ENCODE data around the gene CDC123. TPM values are rescaled to one million over a fixed set of nuclear protein-coding genes. Genes with fewer than 3 reads are reported as not detected.

The CDC123 gene
- total RNA-seq, 1 experiment from 2014 or later: 132 TPM

DNA sequence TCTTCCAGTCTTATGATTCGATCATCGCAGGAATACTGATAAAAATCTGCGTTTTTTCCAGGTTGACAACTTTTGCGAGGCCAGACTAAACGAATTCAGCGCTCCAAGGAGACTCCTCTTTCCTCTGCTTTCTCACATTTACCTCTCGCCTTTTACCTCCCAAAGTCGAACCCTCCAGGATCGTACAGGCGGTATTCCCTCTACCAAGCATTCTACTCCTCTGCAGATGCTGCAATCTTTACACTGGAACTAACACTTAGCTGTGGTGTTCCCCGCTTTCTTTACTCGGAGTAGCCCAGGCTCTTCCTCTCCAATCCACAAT, 746 bp upstream of the CDC123 start:
- Histone ChIP-seq H3K4me1 (ENCODE audit: control insufficient read depth in 1 of 2, insufficient read depth in 2 of 2, low read length in 2 of 2) (peaks cover 11 to 27% of the 10 kb centered on the region in 2 experiments), H3K9ac (ENCODE audit: low read length) (peak overlapping the region; percentile 84), H3K27me3 (ENCODE audit: insufficient read depth, low read length) (no peaks in the 10 kb centered on the region), H3K4me3 (replicated peaks in 1 of 2; ENCODE audit: low read depth in 1 of 2, low read length in 2 of 2) (peak overlapping the region; percentile 83 to 88), H3K4me2 (ENCODE audit: low read length) (peak overlapping the region; percentile 92), H3K27ac (ENCODE audit: low read depth, low read length) (peak overlapping the region; percentile 91), H3K9me3 (ENCODE audit: control insufficient read depth in 1 of 2, insufficient read depth in 1 of 2, low read depth in 1 of 2, low read length in 2 of 2) (no peaks in the 10 kb centered on the region), H2AFZ (ENCODE audit: low read depth, low read length, poor library complexity, severe bottlenecking) (peak overlapping the region; percentile 88), H4K20me1 (ENCODE audit: insufficient read depth) (peaks cover 8% of the 10 kb centered on the region; the same call in 1 of the 2 replicates), H3K79me2 (ENCODE audit: insufficient read depth, low read length) (peaks cover 98% of the 10 kb centered on the region), H3K9me2 (ENCODE audit: insufficient read depth) (no peaks in the 10 kb centered on the region), H3K36me3 (ENCODE audit: control insufficient read depth in 1 of 2, insufficient read depth in 2 of 2, low read length in 2 of 2) (peaks cover 5 to 26% of the 10 kb centered on the region in 2 experiments; a peak in 3 of 4 replicates)
- ChIA-PET CTCF (no interaction called here), POLR2A (interaction anchor here (0.6 to 1.5 kb wide), 4 partner anchors 15 to 152 kb away, joined by 3 to 4 read pairs (median 4); partner anchors contain the start of gene UPF2), RAD21 (ENCODE audit: low non-redundant PET in 1 of 2, low total read pairs in 2 of 2, uncharacterized antibody in 2 of 2, unreplicated experiment in 2 of 2) (no interaction called here)
- BruUV-seq (replicated peaks): no TSS peak
- intact Hi-C loops (cut with micrococcal nuclease): no loop called here
- TF ChIP-seq YY1 (IDR thresholded peaks at IDR 0.05; ENCODE audit: extremely low read depth, insufficient replicate concordance, low read depth, low read length) (no peak), SIN3A (IDR thresholded peaks at IDR 0.05; ENCODE audit: low read depth) (no peak), EGR1 (IDR thresholded peaks at IDR 0.05; ENCODE audit: low read depth) (no peak), POLR2AphosphoS5 (IDR thresholded peaks at IDR 0.05; ENCODE audit: low read depth, low read length) (no peak), CEBPB (IDR thresholded peaks at IDR 0.05; ENCODE audit: low read depth) (no peak), TCF7L2 (IDR thresholded peaks at IDR 0.05; ENCODE audit: borderline replicate concordance, extremely low read depth, insufficient read depth, insufficient read length) (no peak), ELF1 (IDR thresholded peaks at IDR 0.05; ENCODE audit: borderline replicate concordance, low read depth) (no peak), SP1 (IDR thresholded peaks at IDR 0.05; ENCODE audit: low read depth) (no peak), POLR2A (IDR thresholded peaks at IDR 0.05; ENCODE audit: borderline replicate concordance, extremely low read depth, insufficient read depth, insufficient read length) (no peak), RAD21 (IDR thresholded peaks at IDR 0.05; ENCODE audit: low read depth) (no peak), EZH2phosphoT487 (IDR thresholded peaks at IDR 0.05; ENCODE audit: borderline replicate concordance) (no peak)
- TF ChIP-seq, protein P1, sequence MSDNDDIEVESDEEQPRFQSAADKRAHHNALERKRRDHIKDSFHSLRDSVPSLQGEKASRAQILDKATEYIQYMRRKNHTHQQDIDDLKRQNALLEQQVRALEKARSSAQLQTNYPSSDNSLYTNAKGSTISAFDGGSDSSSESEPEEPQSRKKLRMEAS (IDR thresholded peaks at IDR 0.05): no peak
- TF ChIP-seq, protein P2, sequence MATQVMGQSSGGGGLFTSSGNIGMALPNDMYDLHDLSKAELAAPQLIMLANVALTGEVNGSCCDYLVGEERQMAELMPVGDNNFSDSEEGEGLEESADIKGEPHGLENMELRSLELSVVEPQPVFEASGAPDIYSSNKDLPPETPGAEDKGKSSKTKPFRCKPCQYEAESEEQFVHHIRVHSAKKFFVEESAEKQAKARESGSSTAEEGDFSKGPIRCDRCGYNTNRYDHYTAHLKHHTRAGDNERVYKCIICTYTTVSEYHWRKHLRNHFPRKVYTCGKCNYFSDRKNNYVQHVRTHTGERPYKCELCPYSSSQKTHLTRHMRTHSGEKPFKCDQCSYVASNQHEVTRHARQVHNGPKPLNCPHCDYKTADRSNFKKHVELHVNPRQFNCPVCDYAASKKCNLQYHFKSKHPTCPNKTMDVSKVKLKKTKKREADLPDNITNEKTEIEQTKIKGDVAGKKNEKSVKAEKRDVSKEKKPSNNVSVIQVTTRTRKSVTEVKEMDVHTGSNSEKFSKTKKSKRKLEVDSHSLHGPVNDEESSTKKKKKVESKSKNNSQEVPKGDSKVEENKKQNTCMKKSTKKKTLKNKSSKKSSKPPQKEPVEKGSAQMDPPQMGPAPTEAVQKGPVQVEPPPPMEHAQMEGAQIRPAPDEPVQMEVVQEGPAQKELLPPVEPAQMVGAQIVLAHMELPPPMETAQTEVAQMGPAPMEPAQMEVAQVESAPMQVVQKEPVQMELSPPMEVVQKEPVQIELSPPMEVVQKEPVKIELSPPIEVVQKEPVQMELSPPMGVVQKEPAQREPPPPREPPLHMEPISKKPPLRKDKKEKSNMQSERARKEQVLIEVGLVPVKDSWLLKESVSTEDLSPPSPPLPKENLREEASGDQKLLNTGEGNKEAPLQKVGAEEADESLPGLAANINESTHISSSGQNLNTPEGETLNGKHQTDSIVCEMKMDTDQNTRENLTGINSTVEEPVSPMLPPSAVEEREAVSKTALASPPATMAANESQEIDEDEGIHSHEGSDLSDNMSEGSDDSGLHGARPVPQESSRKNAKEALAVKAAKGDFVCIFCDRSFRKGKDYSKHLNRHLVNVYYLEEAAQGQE (IDR thresholded peaks at IDR 0.05; ENCODE audit: low read depth): no peak
- TF ChIP-seq, protein P3, sequence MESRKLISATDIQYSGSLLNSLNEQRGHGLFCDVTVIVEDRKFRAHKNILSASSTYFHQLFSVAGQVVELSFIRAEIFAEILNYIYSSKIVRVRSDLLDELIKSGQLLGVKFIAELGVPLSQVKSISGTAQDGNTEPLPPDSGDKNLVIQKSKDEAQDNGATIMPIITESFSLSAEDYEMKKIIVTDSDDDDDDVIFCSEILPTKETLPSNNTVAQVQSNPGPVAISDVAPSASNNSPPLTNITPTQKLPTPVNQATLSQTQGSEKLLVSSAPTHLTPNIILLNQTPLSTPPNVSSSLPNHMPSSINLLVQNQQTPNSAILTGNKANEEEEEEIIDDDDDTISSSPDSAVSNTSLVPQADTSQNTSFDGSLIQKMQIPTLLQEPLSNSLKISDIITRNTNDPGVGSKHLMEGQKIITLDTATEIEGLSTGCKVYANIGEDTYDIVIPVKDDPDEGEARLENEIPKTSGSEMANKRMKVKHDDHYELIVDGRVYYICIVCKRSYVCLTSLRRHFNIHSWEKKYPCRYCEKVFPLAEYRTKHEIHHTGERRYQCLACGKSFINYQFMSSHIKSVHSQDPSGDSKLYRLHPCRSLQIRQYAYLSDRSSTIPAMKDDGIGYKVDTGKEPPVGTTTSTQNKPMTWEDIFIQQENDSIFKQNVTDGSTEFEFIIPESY (IDR thresholded peaks at IDR 0.05; ENCODE audit: extremely low read depth, insufficient replicate concordance, low read length): no peak
- ATAC-seq (no peak), DNase-seq (ENCODE audit: low read depth, low spot score) (no peak)

Data from HCT116 (cell line).